ENCODE data around the gene C2orf76. TPM values are rescaled to one million over a fixed set of nuclear protein-coding genes. Genes with fewer than 3 reads are reported as not detected.
A peak's percentile ranks its signal among the peaks of the same experiment; 100 is the strongest.

Gene C2orf76
- total RNA-seq, 2 donors from 2014 or later, result 15.8 to 16.2 TPM

- Histone ChIP-seq H3K4me1 (replicated peaks) (no peaks in the 10 kb centered on the region), H3K36me3 (no peaks in the 10 kb centered on the region), H3K27me3 (replicated peaks; ENCODE audit: insufficient read depth) (no peaks in the 10 kb centered on the region), H3K27ac (no peak overlapping the region), H3K9me3 (no peaks in the 10 kb centered on the region), H3K4me3 (no peak overlapping the region)
- TF ChIP-seq CTCF (IDR thresholded peaks at IDR 0.05), result no peak
- no peak for TF ChIP-seq POLR2AphosphoS5 (IDR thresholded peaks at IDR 0.05)
- TF ChIP-seq POLR2A (IDR thresholded peaks at IDR 0.05), result no peak
- intact Hi-C loops (cut with DNase I), result no loop called here
- no peak for DNase-seq (ENCODE audit: low spot score)
- 55% methylated on average over 8 of the region's 8 CpGs for WGBS
Observed at GRCh38 chr2:119323459-119323858, 43.2 kb downstream of the C2orf76 start.

- no peaks in the 10 kb centered on the region for H3K4me1 ChIP-seq (replicated peaks)
- no peaks in the 10 kb centered on the region for H3K36me3 ChIP-seq
- 37% methylated on average over 7 of the region's 7 CpGs for WGBS
- TF ChIP-seq CTCF (IDR thresholded peaks at IDR 0.05) (no peak), POLR2A (IDR thresholded peaks at IDR 0.05) (no peak), POLR2AphosphoS5 (IDR thresholded peaks at IDR 0.05) (no peak)
- no peak for DNase-seq (ENCODE audit: low spot score)
- H3K27me3 ChIP-seq (replicated peaks; ENCODE audit: insufficient read depth), result no peaks in the 10 kb centered on the region
- H3K4me3 ChIP-seq, result no peak overlapping the region
- H3K9me3 ChIP-seq, result no peaks in the 10 kb centered on the region
- intact Hi-C loops (cut with DNase I), result no loop called here
- H3K27ac ChIP-seq, result peak overlapping the region in 1 of 2 donors; percentile 37
Observed at GRCh38 chr2:119319593-119319992, 47.0 kb downstream of the C2orf76 start.

- H3K36me3 ChIP-seq, result no peaks in the 10 kb centered on the region
- H3K4me1 ChIP-seq (replicated peaks), result no peaks in the 10 kb centered on the region
- no peak for TF ChIP-seq POLR2A (IDR thresholded peaks at IDR 0.05)
- no peak for TF ChIP-seq POLR2AphosphoS5 (IDR thresholded peaks at IDR 0.05)
- no peak for TF ChIP-seq CTCF (IDR thresholded peaks at IDR 0.05)
- H3K4me3 ChIP-seq, result no peak overlapping the region
- no peaks in the 10 kb centered on the region for H3K27me3 ChIP-seq (replicated peaks; ENCODE audit: insufficient read depth)
- intact Hi-C loops (cut with DNase I), result no loop called here
- no peaks in the 10 kb centered on the region for H3K9me3 ChIP-seq
- no peak overlapping the region for H3K27ac ChIP-seq
- no peak for DNase-seq (ENCODE audit: low spot score)
- 81% methylated on average over 1 of the region's 1 CpG for WGBS
Observed at GRCh38 chr2:119317554-119317953, 49.1 kb downstream of the C2orf76 start.

GRCh38 chr2:119316066-119316465, 50.6 kb downstream of the C2orf76 start:
- Histone ChIP-seq H3K27me3 (replicated peaks; ENCODE audit: insufficient read depth) (no peaks in the 10 kb centered on the region), H3K4me3 (no peak overlapping the region), H3K36me3 (no peaks in the 10 kb centered on the region), H3K27ac (peak overlapping the region; percentile 51 to 54), H3K4me1 (replicated peaks) (no peaks in the 10 kb centered on the region), H3K9me3 (no peaks in the 10 kb centered on the region)
- no peak for DNase-seq (ENCODE audit: low spot score)
- WGBS, result 65% methylated on average over 3 of the region's 3 CpGs
- TF ChIP-seq POLR2A (IDR thresholded peaks at IDR 0.05) (no peak), POLR2AphosphoS5 (IDR thresholded peaks at IDR 0.05) (no peak), CTCF (IDR thresholded peaks at IDR 0.05) (no peak)
- intact Hi-C loops (cut with DNase I), result no loop called here

DNA sequence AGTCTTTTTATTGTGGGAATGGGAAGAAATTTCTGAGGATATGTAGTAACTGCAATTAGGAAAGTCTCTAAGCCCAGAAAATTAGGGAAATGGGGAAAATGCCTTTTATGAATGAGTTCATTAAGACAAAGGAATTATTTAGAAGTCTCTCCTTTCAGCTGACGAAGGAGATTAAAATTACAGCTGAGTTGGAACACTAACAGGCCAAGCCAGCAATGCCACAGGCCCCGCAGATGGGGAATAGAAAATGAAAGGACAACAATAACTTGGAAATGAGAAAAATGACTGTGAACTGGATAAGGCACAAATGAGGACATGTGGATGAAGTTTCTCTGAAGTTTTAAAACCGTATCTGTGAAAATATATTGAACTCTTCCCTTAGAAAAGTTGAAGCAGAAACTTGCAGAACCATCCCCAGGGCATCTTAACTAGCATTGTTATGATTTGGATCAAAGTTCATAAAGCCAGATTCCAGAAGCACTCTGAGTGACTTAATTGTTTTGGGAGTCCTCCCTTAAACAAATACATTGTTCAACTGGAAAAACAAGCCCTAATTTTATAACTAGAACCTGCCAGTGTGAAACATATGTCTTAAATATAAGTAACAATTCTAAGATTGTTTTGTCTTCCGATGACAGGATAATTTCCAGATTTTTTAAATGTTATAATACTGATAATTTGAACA, 51.3 kb downstream of the C2orf76 start:
- intact Hi-C loops (cut with DNase I), result no loop called here
- Histone ChIP-seq H3K4me1 (replicated peaks) (no peaks in the 10 kb centered on the region), H3K4me3 (no peak overlapping the region), H3K27me3 (replicated peaks; ENCODE audit: insufficient read depth) (no peaks in the 10 kb centered on the region), H3K27ac (peak overlapping the region; percentile 51 to 54), H3K9me3 (no peaks in the 10 kb centered on the region), H3K36me3 (no peaks in the 10 kb centered on the region)
- TF ChIP-seq CTCF (IDR thresholded peaks at IDR 0.05), result no peak
- TF ChIP-seq POLR2AphosphoS5 (IDR thresholded peaks at IDR 0.05), result peak; percentile 57
- no peak for TF ChIP-seq POLR2A (IDR thresholded peaks at IDR 0.05)
- WGBS, result 22% methylated on average over 4 of the region's 4 CpGs
- DNase-seq (ENCODE audit: low spot score), result no peak

All from prostate gland (tissue), 2 donors.